T-helper 1 cell treated with Interleukin-12 subunit alpha and Interleukin-12 subunit beta and Interleukin-4 antibody, amounts not matched to agents 30 ng/mL and 1 ng/mL, for 36 hours (primary cell): ENCODE results near the gene RNF113B. TPM values are rescaled to one million over a fixed set of nuclear protein-coding genes. Genes with fewer than 3 reads are reported as not detected.

Source experiments
- intact Hi-C: fragments of 100-400 bp; cut with micrococcal nuclease; formaldehyde crosslinking; loops from one replicate; pipeline ENCODE4 v1.15.1; 2024
- total RNA-seq: library from RNA; stranded (reverse); gene quantifications from 2 replicates; pipeline ENCODE4 v1.2.3, GENCODE V29; 2022

Gene RNF113B
- not detected in 2 replicates for total RNA-seq

DNA sequence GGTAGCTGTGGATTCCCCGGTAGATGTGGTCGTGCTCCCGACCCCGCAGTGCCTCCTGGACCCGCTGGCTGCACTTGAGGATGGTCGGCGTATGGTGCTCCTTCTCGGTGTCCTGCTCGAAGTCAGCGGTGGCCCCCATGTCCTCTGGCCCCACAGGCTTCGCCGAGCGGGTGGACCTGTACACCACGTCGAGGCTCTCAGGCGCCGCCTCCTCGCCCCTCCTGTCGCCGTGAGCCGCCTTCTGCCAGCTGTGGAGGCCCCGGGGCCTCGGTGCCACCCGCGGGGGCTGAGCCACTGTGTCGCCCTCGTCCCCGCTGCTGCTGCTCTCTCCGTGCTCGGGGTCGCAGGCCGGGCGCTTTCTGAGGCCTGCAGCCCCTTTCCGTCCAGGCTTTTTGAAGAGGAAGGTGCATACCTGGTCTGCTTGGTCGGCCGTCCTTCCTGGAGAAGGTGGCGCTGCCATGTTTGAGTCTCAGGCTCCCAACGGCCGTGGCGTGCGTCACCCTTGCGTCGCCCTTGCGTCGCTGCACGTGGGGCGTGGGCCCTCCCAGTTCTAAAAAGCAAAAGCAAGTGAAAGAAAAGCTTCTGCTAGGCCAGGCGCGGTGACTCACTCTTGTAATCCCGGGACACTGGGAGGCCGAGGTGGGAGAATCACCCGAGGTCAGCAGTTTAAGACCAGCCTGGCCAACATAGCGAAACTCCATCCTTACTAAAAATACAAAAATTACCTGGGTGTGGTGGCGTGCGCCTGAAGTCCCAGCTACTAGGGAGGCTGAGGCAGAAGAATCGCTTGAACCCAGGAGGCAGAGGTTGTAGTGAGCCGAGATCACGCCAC lies at the start of gene RNF113B:
Gene RNF113B, minus strand, starts transcription at position 493 of the 832 bp plus-strand sequence. Its CDS starts 33 bp downstream, at position 460.
- intact Hi-C loops = no loop called here

DNA sequence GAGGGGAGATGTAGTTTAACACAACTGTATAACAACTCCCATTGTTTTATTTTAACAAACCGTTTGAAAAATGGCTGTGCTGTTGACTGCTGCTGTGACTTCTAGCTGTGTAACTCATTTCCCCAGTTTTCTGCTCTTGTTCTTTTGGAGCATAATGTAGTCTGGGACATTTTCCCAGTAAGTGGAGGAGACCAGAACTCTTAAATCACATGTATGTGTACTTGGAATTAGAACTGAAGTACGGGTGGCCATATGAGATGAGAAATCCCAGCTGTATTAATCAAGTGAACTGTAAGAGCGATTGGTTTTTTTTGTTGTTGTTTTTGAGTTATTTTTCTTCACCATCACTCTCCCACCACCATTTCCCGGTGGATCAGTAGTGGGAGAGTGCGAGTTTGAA lies 49.4 kb upstream of the RNF113B start:
- intact Hi-C loops = no loop called here

DNA sequence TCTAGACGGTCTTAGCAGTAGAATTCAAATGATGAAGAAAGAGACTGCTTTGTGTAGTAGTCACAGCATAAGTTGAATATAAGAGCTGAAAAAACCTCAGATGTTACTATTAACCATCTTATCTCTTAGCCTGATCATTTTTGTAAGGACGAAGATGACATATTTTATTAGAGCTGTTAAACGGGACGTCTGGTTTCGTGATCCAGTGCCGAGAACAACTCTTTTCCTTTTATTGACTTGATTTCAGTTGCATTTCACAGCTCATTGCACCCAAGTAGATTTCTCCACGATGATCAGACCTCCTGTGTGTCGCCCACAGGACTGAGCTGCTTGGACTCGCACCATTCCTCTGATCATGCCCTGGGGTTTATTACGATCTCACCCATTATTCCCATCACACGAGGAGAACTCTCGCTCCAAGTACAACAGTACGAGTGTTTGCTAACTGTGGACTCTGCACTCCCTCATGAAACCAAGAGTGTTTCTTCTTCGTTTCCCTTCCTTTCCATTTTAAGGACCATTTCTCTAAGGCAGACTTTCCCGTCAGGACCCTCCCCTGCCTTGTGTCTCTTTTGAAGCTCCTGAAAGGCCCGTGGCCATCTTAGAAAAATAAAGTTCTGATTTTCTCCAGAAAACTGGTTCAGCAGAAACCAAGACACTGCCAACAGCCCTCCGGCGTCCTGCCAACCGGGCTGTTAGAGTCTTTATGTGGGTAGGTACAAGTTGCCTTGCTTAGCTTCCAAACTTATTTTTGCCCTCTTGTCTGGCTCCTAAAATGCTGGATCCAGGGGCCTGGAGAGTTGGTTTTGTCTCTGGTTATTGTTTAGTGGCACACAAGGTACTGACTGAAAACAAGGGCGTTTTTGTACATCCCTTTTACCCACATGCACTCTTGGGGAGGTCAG lies 48.2 kb upstream of the RNF113B start:
- intact Hi-C loops = no loop called here

DNA sequence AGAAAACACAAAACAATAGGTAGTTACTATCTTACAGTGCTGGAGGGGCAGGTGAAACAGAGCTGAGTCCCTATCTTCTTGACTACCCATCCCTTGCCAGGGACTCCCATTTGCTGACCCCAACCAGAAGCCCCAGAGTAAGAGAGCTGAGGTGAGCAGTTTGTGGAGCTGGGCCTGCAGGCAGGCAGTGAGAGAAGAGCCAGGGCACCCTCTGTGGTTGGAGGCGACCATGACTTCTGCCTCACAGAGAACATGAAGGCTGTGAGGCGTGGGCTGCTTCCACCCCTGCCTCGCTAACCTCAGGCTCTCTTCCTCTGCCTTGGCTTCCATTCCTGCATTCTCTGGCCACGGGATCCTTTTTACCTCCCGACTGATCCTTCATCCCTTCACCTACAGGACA lies 47.5 kb upstream of the RNF113B start:
- intact Hi-C loops = no loop called here

DNA sequence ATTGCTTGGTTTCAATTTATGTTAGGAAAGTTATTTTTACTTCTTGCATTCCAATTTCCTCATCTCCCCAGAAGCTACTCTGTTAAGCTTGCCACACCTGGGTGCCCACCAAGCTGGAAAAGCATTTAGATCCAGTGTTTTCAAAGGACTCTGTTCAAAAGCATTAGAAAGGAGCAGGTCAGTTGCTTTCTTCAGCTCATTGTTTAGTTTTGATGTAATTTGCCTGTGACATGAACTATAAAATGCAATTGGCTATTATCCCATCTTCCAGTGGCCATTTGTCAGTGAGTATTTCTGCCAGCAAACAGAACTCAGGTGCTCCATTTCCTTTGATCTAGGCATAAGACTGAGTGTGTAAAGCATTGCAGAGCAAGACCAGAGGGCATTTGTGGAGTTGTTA lies 46.7 kb upstream of the RNF113B start:
- intact Hi-C loops = no loop called here

DNA sequence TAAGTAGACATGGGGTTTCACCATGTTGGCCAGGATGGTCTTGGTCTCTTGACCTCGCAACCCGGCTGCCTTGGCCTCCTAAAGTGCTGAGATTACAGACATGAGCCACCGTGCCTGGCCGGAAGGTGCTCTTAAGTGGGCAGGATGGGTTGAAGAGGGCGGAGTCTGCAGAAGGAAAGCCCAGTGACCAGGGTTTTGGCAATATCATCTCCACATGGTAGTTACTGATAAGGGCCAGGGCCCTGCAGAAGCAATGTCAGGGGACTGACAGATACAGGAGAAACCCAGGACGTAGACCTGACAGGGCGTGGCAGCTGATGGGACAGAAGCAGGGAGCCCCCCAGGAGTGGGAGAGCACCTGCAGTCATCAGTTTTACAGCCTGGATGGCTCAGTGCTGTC lies 45.7 kb upstream of the RNF113B start:
- intact Hi-C loops = no loop called here

DNA sequence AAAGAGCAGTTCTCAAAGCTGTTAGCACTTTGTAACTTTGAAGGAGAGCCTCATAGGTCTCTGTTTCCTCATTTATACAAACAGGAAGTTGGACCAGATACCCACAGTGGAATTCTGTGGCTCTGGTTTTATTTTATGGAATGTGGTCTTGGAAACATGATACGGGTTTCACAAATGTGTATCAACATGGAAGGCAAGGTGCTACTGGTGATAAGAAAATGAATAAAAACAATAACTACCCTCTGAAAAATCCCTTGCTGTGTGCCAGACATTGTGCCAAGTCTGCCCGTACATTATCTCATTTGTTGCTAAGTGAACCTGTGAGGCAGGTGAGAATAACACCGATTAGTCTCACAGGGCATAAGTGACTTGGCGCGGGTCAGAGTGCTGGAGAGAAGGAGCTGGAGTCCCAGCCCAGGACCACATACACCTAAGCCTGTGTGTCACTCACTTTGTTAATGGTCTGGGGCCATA lies 45.0 kb upstream of the RNF113B start:
- intact Hi-C loops = no loop called here

DNA sequence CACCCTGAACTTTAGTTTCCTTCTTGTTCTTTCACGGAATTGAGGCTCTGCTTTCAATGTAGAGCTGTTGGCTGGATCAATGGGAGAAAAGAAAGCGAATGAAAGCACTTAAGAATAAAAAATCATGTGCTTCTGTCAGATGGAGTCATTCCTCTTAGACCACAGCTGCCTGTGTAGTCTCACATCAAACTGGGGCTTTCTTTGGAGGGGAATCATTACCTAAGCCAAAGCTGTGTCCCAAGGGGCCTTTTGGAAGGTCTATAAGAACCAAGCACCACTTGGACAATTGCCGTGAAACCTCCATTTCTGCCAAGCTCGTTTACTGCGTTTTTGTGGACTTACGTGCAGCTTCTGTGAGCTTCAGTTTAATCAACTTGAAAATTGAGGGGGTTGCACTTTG lies 44.2 kb upstream of the RNF113B start:
- intact Hi-C loops = no loop called here

DNA sequence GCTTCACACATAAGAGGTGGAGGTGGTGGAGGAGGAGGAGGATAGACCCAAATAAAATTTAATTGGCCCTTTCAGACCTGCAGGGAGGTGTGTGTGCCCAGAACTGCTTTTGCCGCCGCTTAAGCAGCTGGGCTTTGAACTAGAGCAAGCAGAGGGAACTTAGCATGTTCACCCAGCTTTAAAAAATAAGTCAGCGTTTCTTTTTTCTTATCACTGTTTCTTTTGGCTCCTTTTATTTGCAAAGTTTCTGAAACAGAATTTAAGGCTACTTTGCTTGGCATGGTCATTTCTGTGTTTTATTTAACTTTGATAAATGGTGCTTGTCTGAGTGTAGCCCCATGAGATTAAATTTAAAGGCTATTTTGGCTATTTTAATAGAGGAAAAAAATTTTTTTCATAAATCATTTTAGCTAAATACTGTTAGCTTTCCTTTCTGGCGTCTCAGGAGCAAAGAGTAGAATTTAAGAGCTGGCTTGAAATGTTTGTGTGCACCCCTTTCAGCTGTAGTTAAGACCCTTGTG lies 43.3 kb upstream of the RNF113B start:
- intact Hi-C loops = no loop called here

DNA sequence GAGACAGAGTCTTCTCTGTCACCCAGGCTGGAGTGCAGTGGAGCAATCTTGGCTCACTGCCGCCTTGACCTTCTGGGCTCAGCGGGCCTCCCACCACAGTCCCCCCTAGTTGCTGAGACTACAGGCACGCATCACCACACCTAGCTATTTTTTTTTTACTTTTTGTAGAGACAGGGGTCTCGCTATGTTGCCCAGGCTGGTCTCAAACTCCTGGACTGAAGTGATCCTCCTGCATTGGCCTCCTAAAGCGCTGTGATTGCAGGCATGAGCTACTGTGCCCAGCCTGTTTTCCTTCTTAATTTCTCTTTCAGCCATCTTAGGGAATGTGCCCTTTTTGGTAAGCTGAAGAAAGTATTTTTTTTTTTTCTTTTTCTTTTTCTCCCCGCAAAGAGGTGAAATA lies 42.6 kb upstream of the RNF113B start:
- intact Hi-C loops = no loop called here

DNA sequence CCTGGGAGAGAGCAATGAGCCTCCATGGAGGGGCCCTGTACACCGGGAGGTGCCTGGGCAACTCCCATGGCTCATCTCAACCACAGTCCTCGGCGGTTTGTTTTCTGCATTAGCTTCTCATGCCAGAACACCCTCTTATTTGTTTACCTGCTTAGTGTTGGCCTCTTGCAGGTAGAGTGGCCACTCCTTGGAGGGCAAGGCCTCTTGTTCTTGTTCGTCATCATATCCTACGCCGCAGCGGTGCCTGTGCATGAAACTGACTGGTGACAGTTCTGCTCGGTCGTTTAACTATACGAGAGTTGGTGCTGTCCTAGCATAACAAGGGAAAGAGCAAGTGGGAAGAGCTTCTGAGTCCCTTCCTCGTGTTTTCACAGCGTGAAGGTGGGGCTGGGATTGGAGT lies 40.5 kb upstream of the RNF113B start:
- intact Hi-C loops = no loop called here

DNA sequence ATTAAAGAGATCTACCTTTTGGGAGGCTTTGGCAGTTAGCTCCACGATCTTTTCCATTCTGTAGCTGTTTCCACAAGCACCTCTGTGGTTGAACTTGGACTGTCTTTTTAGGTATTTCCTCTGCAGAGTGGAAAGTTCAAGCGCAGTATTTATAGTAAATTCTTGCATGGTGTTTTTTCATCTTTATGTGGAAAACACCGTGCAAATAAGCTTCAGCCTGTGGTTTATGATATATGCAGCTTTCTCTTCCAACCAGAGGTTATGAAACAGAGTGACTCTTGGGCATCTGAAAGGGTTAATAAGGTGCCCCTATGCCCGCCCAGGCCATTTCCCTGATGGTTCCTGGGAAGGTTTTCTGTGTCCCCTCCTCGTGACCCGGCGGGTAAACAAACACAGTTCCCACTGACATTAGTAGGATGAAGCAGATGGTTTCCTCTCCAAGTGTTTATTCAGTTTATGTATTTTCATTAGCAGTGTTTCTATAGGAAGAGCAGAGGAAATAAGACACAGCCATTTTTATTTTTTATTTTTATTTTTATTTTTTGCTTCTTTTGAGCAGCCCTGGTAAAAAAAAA lies 39.7 kb upstream of the RNF113B start:
- intact Hi-C loops = no loop called here

DNA sequence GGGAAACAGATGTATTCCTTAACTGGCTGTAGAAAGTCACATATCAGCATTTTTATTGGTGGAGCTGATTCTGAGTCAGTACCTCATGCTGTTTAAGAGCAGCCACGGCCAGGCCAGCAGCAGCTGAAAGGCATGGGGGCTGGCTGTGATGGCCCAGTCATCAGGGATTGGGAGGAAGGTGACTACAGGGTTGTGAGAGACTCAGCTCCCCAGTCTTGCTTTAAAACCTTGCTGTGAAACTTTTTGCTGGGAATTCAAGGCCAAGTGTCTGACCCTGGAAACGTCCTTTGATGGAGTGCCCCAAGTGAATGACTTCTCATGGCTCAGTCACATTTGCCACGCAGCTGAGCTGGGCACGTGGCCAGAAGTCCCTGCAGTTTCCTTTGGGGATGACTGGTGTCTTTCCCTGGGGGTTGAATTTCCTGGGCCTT lies 39.1 kb upstream of the RNF113B start:
- intact Hi-C loops = no loop called here

DNA sequence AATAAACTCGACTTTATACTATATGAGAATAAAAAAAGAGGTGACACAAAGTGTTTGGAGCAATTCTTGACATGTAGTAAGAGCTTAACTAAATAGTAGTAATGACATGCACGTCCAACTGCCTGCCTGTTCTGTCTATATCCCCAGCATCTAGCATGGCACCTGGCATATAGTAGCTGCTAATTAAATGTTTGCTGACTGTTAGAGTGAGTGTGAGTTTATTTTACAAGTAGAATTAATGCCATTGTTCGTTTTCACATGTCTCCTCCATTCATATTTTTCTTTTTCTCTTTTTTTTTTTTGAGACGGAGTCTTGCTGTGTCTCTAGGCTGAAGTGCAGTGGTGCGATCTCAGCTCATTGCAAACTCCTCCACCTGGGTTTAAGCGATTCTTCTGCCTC lies 38.4 kb upstream of the RNF113B start:
- intact Hi-C loops = no loop called here

DNA sequence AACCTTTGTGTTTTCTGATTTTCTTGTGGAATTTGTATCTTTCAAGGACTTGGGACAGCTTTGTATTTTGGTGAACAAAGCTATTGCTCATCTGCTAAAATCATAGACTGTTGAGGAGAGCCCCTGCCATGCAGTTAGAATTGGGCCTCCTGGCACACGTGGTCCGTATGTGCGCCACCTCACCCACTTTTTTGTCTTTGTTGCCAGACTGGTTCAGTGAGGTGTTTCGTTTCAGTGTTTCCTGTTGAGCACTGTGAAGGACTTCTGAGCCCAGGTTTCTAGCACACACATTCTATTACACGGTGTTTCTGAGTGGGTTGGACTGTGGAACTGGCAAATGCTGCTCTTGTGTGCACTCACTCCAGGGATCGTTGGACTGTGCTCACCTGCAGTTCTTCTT lies 37.6 kb upstream of the RNF113B start:
- intact Hi-C loops = no loop called here

DNA sequence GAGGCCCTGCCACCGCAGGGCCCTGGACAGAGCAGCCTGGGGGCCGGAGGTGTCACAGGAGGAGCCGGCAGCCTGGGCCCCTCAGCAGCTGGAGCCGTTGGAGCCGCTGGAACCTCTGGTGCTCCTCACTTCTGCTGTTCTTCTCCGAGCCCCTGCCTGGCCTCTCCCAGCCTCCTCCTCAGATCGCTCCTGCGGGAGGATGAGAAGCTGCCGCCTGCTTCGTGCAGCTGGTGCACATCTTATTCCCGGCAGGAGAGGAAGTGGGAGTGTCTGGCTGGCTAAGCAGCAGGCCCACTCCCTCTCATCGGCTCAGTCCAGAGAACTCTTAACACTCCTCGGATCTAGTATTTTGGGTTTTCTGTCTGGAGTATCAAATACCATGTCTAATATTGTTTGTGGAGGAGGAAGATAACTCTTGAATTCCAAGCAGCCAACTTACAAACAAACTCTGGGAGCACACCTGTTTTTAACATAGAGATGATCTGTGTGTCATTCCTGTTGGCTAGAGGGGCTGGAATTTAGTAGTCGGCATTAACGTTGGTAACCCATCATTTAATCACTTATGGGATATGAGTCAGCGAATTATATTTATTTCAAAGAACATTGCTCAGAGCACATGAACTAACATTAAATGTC lies 37.1 kb upstream of the RNF113B start:
- intact Hi-C loops = no loop called here

DNA sequence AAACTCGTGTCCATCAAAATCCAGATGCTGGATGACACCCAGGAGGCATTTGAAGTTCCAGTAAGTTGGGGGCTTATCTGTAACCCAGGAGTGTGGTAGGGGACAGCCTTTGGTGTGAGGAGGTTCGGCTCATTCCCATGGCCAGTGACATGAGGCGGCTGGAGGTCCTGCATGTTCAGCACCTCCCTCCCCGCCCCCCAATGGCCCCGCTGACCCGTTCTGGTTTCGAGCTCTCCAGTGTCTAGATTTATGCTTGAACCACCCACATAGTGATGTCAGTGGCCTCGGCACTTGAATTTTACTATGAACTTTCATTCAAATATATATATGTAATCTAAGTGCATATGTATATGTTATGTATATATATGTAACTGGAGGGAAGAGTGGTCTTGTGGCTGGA lies 36.3 kb upstream of the RNF113B start:
- intact Hi-C loops = no loop called here

DNA sequence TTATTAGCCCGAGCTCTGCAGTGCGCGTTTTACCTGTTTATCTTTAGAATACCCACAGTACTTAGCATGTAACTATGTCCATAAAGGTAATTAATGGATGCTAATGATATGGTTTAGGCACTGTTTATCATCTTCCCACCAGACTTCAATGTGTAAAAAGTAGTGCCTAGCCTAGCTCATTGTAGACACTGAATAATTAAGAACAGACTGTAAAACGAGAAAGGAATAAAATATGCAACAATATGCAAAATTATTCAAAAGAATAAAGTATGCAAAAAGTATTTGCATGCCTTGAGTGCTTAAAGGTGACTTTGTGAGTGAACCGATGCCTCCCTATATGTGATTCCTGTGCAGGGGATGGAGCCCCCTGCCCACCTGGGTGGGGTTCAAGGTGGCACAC lies 35.7 kb upstream of the RNF113B start:
- intact Hi-C loops = no loop called here

DNA sequence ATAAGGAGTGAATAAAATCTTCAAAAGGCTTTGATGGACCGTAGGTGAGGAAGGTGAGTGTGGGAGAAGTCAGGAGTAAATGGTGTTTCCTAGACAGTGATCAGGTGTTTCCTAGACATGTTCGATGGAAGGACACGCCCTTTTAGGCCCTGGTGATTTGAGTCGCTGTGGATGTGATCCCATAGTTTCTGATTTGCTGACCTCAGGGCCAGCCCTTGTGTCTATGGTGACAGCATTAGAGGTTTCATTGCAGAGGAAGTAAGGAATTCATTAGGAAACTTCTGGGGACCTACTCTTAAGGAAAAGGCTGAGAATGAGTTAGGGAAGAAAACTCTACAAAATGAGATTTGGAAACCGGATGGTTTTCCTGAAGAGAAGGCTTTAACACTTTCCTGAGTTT lies 31.5 kb upstream of the RNF113B start:
- intact Hi-C loops = no loop called here

DNA sequence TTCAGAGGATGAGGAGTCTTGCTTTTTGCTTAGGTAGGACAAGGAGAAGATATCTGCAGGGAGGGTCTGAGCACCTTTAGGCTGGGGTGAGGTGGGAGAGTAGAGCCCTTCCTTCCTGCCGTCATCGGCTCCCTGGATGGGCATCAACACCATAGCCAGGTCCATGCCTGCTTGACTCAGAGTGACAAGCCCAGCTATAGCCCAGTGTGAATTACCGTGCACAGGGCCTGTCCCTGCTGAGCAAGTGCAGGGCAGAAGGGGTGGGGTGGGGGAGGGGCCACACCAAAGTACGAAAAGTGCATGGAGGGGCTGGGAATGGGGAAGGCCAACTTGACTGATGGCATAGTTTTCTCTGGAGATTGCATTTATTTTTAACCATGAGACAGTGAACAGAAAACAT lies 30.3 kb upstream of the RNF113B start:
- intact Hi-C loops = no loop called here

DNA sequence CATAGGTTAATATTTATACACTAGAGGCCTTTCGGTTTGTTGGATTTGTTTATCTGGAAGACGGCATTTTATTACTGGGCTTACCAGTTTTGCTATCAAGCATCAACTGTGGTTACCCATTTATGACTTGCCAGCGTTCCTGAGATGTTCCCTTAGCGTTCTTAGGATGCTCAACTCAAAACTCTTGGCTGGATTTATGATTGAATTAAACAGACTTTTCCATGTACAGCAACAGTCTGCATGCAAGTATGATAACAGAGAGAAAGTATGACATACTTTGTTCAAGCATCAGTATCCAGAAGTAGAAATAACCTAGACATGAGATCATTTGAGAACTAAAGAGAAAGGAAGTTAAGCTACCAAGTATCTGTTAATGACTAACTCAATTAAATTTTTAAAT lies 29.9 kb upstream of the RNF113B start:
- intact Hi-C loops = no loop called here
